Stimulated activated CD4-positive, alpha-beta T cell treated with anti-CD3 and anti-CD28 coated beads, TNF-alpha, amount 100 ng/mL, for 4 hours (primary cell): Measurements from ENCODE around the gene GPR62.

Source experiments
- DNase-seq, 3 experiments: peaks; one replicate each; pipeline ENCODE4 v3.0.0-alpha.2; 2020; ENCODE audit warnings: low read depth in 3 of 3

GPR62 gene

GRCh38 chr3:51969841-51970240, 14.7 kb downstream of the GPR62 start:
- DNase-seq, result no peak

GRCh38 chr3:51970606-51971300, 15.6 kb downstream of the GPR62 start:
- no peak for DNase-seq

GRCh38 chr3:51971350-51971749, 16.2 kb downstream of the GPR62 start:
- no peak for DNase-seq

- DNase-seq, result no peak
Observed at GRCh38 chr3:51974277-51974962, 19.2 kb downstream of the GPR62 start.

GRCh38 chr3:51974963-51975851, 20.0 kb downstream of the GPR62 start, which contains the start of gene ABHD14A:
Gene ABHD14A, plus strand, starts transcription at chr3:51975064. Its CDS starts 72 bp downstream, at chr3:51975136.
- peak; percentile 38 to 55 (median 47) for DNase-seq

GRCh38 chr3:51975852-51976549, 20.8 kb downstream of the GPR62 start:
- DNase-seq, result no peak

GRCh38 chr3:51977446-51978142, 22.4 kb downstream of the GPR62 start:
- DNase-seq, result no peak

GRCh38 chr3:51978143-51978502, 22.9 kb downstream of the GPR62 start:
- DNase-seq, result no peak

GRCh38 chr3:51980253-51980652, 25.1 kb downstream of the GPR62 start:
- no peak for DNase-seq

- no peak for DNase-seq
Observed at GRCh38 chr3:51982352-51982837, 27.2 kb downstream of the GPR62 start.

- DNase-seq, result peak; percentile 42 to 68 (median 53)
Observed at GRCh38 chr3:51982838-51983577, 27.8 kb downstream of the GPR62 start, which contains the start of gene ACY1. Gene ACY1, plus strand, starts transcription at chr3:51983535. Its CDS starts 530 bp downstream, at chr3:51984065.

- no peak for DNase-seq
Observed at GRCh38 chr3:51983578-51984268, 28.5 kb downstream of the GPR62 start.

- DNase-seq, result no peak
Observed at GRCh38 chr3:51984269-51984647, 29.1 kb downstream of the GPR62 start.

- no peak for DNase-seq
Observed at GRCh38 chr3:51985063-51985462, 29.9 kb downstream of the GPR62 start.

- DNase-seq, result no peak
Observed at GRCh38 chr3:51986010-51986947, 31.1 kb downstream of the GPR62 start.

- no peak for DNase-seq
Observed at GRCh38 chr3:51987568-51987967, 32.4 kb downstream of the GPR62 start.

GRCh38 chr3:51988286-51989146, 33.3 kb downstream of the GPR62 start:
- no peak for DNase-seq
